HG03175 (cell line): Measurements from ENCODE around the gene CA4.
"Not testable (repeated sequence)": the region's sequence is repeated elsewhere in the genome, so short reads cannot be mapped to it uniquely, and the experiment has no call there.

Experiments used
- ATAC-seq: cut with Tn5 transposase; IDR thresholded peaks from one replicate; pipeline ENCODE4 v1.9.1; 2021; ENCODE audit warnings: mild to moderate bottlenecking, moderate library complexity; ENCODE audit not compliant: unreplicated experiment

Gene CA4

DNA sequence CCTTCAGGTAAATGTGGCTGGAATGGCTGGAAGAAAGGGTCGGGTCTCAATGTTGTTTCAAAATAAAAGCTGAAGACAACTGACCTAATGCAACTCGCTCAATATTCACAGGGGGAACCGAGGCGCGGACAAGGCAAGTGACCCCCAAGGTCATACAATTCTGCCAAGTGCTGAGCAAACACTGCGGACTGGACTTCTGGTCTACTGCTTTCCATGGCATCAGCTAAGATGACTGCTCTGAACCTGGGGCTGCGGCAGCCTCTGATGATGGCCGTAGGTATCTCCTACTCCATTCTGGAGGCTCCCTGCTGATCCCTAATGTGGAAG is 21.9 kb downstream of the CA4 start:
- ATAC-seq: no peak

DNA sequence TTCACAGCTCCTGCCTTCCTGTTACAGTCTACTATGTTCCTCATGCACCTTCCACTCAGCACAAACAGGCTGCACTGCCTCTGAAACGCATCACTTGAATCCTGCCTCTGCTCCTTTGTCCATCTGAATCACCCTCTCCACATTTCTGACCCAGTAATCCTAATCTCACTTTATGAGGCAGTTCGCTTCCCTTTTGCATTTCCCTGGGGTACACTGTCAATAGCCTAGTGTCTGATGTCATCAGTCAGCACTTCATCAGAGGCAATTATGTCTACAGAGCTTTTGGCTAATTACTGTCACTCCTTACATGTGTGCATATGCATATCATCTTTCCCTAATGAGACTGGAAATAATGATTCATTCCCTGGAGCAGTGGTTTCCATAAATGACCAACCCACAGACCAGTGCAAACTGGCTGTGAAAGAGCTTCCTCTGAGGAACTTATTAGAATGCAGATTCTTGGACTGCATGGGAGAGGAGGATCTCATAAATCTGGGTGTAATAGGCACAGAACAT is 23.6 kb downstream of the CA4 start:
- no peak for ATAC-seq

DNA sequence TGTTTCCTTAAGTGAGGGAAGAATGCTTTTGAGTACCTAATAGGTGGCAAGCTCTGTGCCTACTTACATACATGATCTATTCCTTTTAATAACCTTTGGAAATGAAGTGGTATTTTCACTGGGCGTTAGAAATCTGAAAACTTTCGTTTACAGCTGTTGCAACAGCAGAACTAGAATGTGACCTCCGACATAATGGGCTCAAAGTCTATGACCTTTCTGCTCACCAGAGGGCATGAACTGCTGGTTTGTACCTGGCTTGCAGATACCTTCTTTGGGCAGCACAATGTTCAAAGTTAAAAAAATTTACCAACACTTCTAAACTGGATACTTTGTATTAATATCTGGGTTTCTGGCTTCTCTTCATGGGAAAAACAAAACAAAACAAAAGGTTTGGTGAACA is 24.3 kb downstream of the CA4 start:
- ATAC-seq: no peak

DNA sequence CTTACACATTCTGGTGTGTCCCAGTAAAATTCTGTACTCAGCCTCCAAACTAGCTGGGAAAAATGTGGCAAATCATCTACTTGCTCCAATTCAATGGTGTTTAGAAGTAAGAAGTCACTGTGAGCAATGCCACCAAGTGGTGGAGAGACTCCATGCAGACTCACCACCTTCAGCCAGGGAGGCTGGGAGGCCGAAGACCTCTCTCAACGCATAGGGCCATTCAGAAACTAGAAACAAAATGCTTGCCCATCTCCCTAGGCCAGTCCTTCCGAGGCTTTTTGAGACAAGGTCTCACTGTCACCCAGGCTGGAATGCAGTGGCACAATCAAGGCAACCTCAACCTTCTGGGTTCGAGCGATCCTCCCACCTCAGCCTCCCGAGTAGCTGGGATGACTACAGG is 25.0 kb downstream of the CA4 start:
- not testable (repeated sequence) for ATAC-seq

DNA sequence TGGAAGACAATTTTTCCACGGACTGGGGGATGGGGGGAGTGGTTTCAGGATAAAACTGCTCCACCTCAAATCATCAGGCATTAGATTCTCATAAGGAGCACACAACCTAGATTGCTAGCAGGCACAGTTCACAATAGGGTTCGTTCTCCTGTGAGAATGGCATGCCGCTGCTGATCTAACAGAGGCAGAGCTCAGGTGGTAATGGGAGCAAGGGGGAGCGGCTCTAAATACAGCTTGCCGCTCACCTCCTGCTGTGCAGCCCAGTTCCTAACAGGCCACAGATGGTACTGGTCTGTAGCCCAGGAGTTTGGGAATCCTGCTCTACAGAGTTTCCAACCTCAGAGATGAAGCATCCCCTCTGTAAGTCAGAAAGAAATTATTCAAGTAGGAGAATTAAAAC is 27.0 kb downstream of the CA4 start:
- ATAC-seq: not testable (repeated sequence)

DNA sequence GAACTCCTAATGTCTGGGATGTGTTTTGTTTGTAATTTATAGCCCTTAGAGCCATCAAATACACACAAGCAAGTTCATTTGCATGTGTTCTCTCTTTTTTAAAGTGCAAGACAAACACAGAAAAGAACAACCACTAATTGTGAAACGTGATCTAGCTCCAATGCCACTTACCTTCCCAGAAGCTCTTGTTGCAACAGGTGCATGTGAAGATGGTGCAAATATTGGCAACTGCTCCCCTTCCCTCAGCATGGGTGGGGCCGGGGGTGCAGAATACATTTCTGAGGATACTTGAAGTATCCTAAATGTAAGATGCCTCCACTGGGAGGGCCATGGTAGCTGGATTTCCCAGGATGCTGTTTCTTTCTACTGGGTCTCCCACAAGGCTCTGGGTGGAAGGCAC is 28.4 kb downstream of the CA4 start:
- not testable (repeated sequence) for ATAC-seq

DNA sequence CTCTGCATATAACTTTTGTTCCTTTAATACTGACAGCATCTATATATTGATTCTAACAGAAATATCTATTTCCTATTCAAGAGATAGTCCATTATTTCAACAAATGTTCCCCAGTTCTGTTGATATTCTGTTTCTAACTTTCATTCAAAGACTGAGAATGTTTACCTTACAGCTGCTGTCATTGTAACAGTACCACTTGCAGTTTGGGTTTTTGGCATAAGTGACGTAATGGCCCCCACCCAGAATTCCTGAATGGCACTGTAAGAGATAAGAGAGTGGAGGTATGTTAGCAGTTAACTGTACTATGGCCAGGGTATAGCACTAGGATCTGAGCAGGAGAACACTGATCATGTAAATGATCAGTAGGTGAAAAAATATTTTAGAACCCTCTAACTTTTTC is 30.6 kb downstream of the CA4 start:
- ATAC-seq: not testable (repeated sequence)

DNA sequence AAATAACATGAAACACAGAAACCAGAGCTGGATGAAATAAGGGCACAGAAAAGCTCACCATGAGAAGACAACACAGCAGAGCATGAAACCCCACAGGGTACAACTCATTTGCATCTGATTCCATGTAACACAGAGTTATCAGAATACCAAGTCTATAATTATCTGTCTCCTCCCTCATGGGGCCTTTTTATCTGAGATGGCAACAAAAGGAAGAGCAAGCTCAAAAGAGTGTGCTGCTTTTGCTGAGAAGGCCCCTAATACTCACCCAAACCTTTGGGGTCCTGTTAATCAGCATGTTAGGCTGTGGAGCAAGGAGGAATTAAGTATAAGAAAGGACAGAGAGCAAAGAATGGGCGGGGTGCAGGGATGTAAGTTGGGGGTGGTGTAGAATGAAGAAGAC is 36.6 kb downstream of the CA4 start:
- not testable (repeated sequence) for ATAC-seq

DNA sequence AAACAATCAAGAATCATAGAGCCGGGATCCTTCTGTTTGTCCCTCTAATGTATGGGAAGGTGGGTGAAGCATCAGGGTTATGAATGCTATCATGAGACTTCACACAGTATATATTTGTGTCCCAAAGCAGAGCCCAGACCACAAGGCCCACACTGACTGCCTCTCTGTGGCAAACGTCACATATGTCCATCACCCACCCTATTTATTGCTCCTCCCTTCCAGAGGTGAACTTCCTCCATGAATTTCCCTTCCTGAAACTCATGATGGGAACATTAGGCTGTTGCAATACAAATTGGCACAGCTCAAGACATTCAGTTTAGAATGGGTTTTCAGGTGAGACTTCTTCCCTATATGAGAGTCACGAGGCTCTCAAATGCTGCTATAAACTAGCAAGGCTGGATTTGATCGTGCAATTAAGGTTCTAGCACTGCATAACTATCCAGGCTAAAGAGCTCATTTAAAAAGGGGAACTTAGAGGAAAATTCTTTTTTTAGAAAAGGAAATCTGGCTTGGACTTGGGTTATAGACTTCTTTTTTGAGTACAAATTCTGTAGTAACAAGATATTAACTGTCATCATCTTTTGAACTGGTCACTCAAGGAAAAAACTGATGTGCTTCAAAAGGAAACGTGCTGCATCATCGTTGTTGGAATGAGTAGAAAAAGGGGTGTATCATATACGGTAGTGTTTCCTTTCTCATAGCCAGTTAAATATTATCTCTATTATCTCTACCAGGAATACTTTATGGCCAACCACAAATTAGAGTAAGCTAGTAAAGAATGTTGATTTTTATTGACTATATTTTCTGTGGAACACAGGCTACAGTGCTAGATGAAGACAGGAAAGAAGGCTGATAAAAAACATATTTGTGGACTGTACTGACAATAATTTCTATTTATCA is 37.3 kb downstream of the CA4 start:
- not testable (repeated sequence) for ATAC-seq

DNA sequence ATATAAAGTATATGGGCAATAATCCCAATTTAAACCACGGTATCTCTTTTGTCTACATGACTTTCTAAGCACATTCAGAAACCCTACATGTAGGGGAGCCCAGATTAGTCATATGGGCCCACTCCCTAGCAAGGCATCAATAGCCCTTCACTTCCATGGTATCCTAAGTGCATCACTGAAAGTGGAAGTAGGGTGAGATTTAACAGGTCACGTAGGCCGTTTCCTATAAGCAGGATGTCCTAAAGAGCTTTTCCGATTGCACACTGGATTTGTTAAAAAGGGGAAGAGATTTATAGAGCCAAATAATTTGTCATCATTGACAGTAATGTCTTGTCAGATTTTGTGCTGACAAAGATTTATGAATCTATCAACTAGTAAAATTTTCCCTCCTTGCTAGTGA is 39.0 kb downstream of the CA4 start:
- no peak for ATAC-seq

DNA sequence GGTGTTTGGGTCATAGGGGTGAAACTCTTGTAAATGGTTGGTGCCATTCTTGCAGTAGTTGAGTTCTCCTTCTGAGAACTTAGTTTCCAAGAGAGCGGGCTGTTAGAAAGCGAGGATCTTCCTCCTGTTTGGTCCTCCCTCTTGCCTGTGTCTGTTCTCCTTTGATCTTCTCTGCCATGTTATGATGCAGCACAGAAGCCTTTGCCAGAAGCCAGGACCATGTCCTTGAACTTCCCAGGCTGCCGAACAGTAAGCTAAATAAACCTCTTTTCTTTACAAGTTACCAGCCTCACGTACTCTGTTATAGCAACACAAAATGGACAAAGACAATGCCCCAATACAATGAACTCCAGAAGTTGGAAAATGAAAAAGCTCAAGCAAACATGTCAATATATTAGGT is 40.3 kb downstream of the CA4 start:
- ATAC-seq: not testable (repeated sequence)

DNA sequence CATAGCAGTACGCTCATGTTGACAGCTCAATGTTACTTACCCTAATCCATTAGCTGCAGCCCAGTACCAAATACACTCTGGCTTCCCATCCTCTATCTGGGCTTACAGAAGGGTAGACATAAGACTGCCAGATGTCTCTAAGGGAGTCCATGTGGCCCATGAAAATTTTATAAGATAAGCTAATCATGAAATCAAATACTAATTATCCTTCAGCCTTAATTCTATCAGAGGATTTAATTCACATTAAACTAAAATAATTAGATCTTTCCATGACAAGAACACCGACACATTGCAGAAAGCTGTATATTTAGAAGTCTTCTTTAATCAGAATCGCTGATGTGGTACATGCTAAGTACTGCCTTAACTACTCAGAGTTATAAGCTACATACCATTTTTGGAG is 43.3 kb downstream of the CA4 start:
- not testable (repeated sequence) for ATAC-seq

DNA sequence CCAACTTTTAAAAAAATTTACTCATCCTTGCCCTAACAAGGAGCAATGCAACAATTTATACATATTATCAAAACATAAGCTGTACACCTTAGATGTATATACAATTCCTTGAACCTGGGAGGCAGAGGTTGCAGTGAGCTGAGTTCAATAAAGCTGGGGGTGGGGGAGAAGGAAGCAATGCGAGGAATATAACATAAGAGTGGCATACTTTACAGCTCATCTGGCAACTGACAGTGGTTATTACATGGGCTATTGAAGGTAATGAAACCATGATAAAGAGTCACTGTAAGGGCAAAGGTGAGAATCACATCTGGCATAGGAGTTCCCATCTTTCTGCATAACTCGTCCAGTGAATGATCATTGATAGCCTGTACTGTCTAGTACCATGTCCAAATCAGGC is 43.7 kb downstream of the CA4 start:
- no peak for ATAC-seq

DNA sequence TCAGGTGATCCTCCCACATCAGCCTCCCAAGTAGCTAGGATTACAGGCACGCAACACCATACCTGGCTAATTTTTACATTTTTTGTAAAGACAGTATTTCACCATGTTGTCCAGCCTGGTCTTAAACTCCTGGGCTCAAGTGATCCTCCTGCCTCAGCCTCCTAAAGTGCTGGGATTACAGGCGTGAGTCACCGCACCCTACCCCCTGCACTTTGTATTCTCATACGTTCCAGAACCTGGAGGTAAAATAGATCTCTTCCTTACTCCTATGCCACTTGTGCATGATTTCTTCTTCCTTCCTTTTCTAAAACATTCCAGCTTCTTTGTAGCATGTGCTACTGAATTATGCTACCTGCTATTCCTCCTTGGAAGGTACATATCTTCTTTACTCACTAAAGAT is 44.4 kb downstream of the CA4 start:
- ATAC-seq: not testable (repeated sequence)

DNA sequence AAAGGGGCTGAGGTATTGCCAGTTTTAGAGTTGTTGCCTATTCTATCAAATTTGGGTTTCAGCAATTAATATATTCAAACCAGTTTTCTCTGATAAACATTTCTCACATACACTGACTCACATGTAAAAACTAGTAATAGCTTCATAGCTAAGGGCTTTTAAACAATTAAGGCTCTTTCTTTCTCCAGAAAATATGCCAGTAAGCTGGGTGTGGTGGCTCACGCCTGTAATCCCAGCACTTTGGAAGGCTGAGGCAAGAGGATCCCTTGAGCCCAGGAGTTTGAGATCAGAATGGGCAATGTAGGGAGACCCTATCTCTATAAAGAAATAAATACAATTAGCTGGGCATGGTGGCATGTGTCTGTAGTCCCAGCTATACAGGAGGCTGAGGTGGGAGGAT is 48.9 kb downstream of the CA4 start:
- not testable (repeated sequence) for ATAC-seq

DNA sequence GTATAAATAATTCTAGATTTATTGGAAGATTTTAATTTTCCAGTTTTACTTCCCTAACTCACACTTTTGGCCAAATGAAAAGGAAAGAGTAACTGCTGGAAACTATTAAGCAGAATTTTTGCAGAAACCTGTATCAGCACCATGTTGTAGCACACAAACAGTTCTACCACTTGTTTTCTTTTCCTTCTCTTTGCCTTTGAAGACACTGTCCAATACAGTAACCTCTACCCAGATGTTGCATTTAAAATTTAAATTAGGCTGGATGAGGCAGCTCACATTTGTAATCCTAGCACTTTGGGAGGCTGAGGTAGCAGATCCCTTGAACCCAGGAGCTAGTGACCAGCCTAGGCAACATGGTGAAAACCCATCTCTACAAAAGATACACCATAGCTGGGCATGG is 56.0 kb downstream of the CA4 start:
- ATAC-seq: not testable (repeated sequence)

DNA sequence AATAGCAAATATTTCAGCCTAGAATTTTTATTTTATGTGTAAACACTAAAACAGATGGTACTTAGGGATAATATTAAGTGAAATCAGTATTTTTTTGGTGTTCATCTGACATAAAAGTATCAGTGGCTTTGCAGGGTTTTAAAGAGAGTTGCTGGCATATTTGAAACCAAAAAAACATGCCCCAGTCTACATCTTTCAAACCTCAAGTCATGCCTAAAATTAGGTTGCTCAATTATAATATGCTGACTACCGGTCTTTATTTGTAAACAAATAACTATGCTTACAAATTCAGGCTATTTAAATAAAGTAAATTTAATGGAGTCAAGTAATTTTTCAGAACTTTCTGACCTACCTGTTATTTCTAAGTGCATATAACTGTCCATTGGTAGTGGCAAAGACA is 58.5 kb downstream of the CA4 start:
- ATAC-seq: not testable (repeated sequence)
